GM12892 (cell line): ENCODE measurements around the gene SPNS3.
A peak's percentile ranks its signal among the peaks of the same experiment; 100 is the strongest.

Experiments used
- DNase-seq: peaks from one replicate; pipeline ENCODE4 v3.0.0; 2011; ENCODE audit not compliant: insufficient read length
- FAIRE-seq: peaks from 2 replicates; lab custom pipeline; 2011; peaks lifted over from hg19 to GRCh38; lab: Jason Lieb, UNC
- POLR2A ChIP-seq: IDR thresholded peaks from 2 replicates; pipeline ENCODE4 v1.6.1; 2011; ENCODE audit warnings: low read depth, low read length, control low read depth
- POLR2AphosphoS5 ChIP-seq: IDR thresholded peaks from 2 replicates; pipeline ENCODE4 v1.6.1; 2011; ENCODE audit warnings: low read depth, low read length, control low read depth
- TAF1 ChIP-seq: IDR thresholded peaks from 2 replicates; pipeline ENCODE4 v1.6.1; 2011; ENCODE audit warnings: low read depth, mild to moderate bottlenecking, control low read depth, low read length, borderline replicate concordance

Gene SPNS3

DNA sequence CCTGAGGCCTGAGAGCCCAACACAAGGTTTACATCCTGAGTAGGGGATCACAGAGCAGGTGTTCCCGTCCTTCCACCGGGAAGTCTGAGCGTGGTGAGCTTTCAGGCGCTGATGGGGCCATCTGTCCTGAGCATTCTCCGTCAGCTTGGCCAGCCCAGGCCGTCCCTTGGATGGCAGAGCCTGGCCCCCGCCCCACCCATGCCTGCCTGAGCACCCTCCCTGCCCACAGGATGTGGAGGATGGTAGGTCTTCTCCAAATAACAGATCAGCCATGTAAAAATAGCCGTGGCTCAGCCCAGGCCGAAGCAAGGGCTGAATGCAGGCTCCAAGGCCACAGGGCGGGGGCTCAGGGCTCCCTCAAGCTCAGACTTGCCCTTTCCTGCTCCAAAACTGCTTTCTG, 85.2 kb downstream of the SPNS3 start:
- TF ChIP-seq TAF1: no peak

DNA sequence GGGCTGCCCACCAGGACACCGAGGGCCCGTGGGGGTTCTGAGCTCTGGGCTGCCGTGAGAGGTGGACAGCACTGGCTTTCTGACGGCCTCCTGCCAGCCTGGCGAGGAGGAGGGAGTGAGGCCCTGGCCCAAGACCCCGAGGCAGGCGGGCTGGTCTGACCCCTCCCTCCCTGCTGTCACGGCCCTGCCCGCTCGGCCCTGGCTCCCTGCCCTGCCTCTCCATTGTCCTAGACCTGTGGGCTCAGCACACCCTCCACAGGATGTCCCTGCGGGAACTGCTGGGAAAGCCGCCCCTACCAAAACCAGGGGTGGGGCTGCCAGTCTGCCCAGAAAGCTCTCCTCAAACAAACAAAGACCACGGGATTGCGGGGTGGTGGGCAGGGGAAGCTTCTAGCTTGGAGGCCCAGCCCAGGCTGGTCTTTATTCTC, 85.6 kb downstream of the SPNS3 start:
- DNase-seq (no peak), FAIRE-seq (no peak)
- TF ChIP-seq TAF1 (no peak), POLR2AphosphoS5 (no peak), POLR2A (no peak)

More for the DNA sequence above, 85.2 kb downstream of the SPNS3 start:
- FAIRE-seq (peak; percentile 77), DNase-seq (no peak)

DNA sequence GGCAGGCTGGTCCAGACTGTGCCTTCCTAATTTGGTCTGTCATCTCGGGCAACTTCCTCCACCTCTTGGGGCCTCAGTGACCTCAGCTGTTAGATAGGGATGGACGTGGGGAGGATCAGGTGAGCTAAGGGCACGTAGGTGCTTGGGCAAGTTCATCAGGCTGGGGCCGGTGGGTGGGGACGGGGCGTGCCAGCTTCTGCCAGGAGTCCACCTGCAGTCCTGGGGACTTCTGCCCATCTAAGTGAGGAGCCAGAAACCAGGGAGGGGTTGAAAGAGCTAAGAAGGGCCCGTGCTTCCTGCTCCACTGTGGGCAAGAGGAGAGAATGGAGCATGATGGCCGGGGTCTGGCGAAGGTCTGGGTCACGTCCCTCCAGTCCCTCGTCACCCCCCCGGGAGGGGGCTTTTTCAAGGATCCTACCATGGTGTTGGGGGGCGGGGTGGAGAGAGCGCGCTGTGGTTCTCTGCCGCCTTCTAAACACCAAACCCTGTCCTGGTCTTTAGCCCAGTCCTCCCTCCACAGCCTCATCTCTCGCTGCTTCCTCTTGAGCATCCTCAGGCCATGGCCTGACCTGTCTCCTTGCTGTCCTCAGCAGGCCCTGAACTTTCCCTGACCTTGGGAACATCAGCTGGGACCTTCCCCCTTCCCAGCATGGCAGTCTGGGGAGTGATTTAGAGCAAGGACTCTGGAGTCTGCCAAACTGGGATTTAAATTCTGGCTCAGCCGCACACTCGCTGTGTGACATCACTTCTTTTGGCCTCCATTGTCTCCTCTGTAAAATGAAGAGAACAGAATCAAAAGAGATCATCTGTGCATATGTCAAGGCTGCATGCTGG, 86.5 kb downstream of the SPNS3 start:
- FAIRE-seq: no peak
- DNase-seq: no peak
- no peak for TF ChIP-seq POLR2A
- no peak for TF ChIP-seq POLR2AphosphoS5
- no peak for TF ChIP-seq TAF1

DNA sequence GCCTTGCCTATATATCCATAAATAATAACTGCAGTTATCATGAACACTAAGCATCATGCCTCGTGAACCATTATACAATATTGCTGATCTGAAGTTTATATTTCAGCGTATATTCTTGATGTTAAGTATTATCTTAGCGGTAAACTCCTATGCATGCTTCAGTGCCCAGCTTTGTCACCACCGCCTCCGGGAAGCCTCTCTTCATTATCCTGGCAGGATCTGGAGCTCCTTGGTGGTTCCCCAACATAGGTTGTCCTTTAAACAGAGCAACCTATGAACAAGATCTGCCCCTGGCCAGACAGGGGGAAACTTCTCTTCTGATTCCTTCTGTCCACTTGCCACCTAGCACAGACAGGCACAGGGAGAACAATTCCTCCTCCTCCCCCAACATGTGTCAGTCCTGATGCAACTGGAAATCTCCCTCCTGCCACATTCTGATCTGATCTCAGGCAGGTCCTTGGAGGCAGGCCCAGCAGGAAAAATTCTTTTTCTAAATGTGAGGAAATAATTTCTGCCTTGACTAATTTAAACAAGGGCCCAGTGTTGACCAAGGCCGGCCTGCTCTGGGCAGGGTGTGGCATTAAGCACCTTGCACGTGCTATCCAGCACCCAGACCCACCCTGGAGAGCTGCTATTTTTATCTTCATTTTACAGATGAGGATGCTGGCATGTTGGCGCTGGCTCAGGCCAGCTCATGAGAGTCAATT, 87.3 kb downstream of the SPNS3 start:
- FAIRE-seq: no peak

DNA sequence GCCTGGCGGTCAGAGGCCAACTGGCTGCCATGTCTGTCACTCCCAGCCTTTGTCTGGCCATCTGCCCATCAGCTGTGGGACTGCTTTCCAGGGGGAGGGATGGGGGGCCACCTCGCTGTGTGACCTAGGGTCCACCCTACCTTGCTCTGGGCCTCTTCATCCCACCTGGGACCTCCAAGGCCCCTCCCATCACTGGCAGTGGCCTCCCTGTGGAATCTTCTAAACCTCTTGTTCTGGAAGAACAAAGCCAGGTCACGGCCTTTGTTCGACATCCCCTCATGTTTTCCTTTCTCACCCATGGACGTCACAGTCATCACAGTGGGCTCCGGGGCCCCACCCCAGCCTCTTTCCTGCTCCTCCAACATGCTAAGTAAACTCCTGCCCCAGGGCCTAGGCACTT, 88.9 kb downstream of the SPNS3 start:
- FAIRE-seq: no peak

More for the DNA sequence above, 87.3 kb downstream of the SPNS3 start:
- TF ChIP-seq TAF1: no peak
- TF ChIP-seq POLR2A: no peak
- TF ChIP-seq POLR2AphosphoS5: no peak
- DNase-seq: no peak

DNA sequence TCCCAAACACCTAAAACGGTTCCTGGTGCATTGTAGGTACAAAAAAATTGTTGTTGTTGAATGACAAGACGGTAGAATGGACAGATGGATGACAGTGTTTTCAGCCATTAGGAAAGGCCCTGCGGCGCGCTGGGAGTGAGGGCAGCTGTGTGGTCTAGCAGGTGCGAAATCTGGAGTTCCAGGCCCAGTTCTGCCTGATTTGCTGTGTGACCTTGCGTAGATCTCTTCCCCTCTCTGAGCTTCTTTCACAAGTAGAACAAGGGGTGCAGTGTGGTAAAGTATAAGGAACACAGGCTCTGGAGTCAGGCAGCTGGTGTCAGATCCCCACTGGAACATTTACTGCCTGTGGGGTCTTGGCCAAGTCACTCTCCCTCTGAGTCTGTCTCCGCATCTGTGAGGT, 90.2 kb downstream of the SPNS3 start:
- FAIRE-seq (no peak), DNase-seq (no peak)
- TF ChIP-seq POLR2A (no peak), POLR2AphosphoS5 (no peak), TAF1 (no peak)

More for the DNA sequence above, 88.9 kb downstream of the SPNS3 start:
- no peak for DNase-seq
- TF ChIP-seq POLR2A (no peak), POLR2AphosphoS5 (no peak), TAF1 (no peak)

DNA sequence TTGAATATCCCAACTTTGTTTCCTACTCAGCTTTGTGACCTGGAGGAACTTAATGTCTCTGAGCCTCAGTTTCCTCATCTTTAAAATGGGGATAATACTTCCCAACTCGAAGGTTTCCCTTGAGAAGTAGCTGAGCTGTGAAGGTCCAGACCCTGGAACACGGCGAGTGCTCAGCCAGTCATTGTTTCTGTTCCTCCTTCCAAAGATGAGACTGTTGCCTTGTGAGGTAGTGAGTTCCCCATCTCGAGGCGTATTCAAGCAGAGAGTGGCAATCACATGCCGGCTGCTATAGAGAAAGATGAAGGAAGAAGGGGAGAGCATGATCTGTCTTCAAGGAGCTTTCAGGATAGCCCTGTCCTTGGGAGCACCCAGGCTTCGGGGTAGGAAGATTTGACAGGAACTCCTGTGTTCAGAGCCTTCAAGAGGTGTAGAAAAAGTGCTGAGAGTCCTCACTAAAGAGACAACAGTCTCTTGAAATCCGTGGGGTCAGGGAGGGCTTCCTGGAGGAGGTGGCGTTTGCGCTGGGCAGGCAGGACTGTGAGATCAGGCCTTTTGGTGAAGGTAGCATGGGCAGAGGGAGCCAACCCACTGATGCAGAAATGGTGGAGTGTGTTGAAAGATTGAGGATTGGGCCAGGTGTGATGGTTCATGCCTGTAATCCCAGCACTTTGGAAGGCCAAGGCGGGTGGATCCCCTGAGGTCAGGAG, 92.1 kb downstream of the SPNS3 start:
- FAIRE-seq: no peak
- TF ChIP-seq TAF1 (no peak), POLR2A (no peak), POLR2AphosphoS5 (no peak)
- no peak for DNase-seq

DNA sequence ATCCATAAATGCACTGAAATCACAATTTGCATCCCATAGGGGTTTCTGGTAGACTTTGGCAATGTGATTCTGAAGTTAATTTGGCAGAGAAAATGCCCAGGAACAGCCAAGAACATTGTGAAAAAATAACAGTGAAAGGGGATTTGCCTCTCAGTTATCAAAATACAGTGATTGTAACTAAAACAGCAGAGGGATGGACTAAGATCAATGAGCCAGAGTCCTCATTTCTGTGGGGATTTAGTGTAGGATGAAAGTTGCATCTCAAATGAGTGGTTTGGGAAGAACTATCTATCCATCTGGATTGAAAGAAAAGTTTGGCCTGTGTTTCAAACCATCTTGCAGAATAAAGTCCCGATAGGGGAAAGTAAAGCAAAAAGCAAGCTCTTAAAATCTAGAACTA, 93.4 kb downstream of the SPNS3 start:
- FAIRE-seq (no peak), DNase-seq (no peak)
- TF ChIP-seq TAF1 (no peak), POLR2A (no peak), POLR2AphosphoS5 (no peak)

DNA sequence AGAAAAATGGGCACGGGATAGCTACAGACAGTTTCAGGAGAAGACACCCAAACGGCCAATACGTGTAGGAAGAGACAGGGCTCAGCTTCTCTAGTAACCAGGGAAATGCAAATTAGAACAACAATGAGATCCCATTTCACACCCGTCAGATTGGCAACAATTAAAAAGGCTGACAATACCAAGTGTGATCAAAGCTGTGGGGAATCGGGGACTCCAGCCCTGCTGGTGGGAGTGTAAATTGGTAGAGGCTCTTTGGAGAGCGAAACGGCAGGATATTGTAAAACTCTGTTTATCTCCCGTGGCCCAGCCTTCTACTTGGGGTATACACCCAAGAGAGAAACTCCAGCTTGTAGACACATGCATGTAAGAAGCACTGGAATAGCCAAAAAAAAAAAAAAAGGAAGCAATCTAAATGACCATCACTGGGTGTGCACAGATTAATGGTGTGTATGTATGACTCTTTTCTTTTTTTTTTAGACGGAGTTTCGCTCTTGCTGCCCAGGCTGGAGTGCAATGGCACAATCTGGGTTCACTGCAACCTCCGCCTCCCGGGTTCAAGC, 93.9 kb downstream of the SPNS3 start:
- TF ChIP-seq TAF1: no peak
- TF ChIP-seq POLR2A: no peak
- TF ChIP-seq POLR2AphosphoS5: no peak
- FAIRE-seq: no peak

DNA sequence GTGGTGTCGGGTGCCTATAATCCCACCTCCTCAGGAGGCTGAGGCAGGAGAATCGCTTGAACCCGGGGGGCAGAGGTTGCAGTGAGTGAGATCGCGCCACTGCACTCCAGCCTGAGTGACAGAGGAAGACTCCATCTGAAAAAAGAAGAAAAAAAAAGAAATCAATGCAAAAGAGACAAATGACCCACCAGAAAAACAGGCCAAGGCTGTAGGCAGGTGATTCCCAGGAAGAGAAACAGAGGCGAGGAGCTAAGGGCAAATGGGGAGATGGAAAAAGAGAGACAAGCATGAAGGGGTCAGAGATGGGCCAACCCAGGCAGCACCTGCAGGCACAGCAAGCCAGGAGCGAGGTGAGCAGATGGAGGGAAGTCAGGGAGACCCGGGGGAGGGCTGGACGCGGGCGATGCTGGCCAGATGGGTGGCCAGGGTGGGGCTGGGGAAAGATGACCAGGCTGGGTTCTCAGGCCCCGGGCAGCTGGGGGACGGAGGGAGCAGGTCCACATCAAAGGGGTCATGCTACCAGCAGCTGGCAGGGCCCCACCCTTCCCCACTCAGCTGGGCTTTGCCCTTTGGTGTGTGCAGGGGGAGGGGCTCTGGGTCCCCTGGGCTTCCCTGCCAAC, 95.9 kb downstream of the SPNS3 start:
- no peak for TF ChIP-seq POLR2AphosphoS5
- TF ChIP-seq TAF1: no peak
- TF ChIP-seq POLR2A: no peak
- FAIRE-seq (no peak), DNase-seq (no peak)

More for the DNA sequence above, 93.9 kb downstream of the SPNS3 start:
- DNase-seq: no peak
